ENCODE data around the gene ACTRT2. TPM values are rescaled to one million over a fixed set of nuclear protein-coding genes. Genes with fewer than 3 reads are reported as not detected.

Gene ACTRT2
- total and polyA plus RNA-seq, 12 donors: not detected

- DNase-seq: no peak
- H3K9me3 ChIP-seq (replicated peaks in 1 of 3): no peaks in the 10 kb centered on the region
- H3K4me3 ChIP-seq: no peak overlapping the region
- 71 to 85% (median 77%) methylated on average over 4 to 32 of the region's 32 CpGs for WGBS, 4 donors
- no peak for TF ChIP-seq POLR2A (IDR thresholded peaks at IDR 0.05)
- TF ChIP-seq CTCF (IDR thresholded peaks at IDR 0.05): no peak
- H3K4me1 ChIP-seq (replicated peaks in 1 of 2): no peaks in the 10 kb centered on the region
- H3K27ac ChIP-seq: no peak overlapping the region
- peaks cover 3% of the 10 kb centered on the region for H3K27me3 ChIP-seq
- H3K36me3 ChIP-seq (replicated peaks in 1 of 2): no peaks in the 10 kb centered on the region
- intact Hi-C loops (cut with DNase I): no loop called here
Observed at GRCh38 chr1:3003039-3003940, 18.0 kb upstream of the ACTRT2 start.

GRCh38 chr1:3003941-3004270 is 17.4 kb upstream of the ACTRT2 start:
- Histone ChIP-seq H3K36me3 (replicated peaks in 1 of 2) (no peaks in the 10 kb centered on the region), H3K27me3 (peaks cover 4% of the 10 kb centered on the region), H3K4me1 (replicated peaks in 1 of 2) (no peaks in the 10 kb centered on the region), H3K9me3 (replicated peaks in 1 of 3) (no peaks in the 10 kb centered on the region), H3K27ac (no peak overlapping the region), H3K4me3 (no peak overlapping the region)
- WGBS, 4 donors: 63 to 80% (median 70%) methylated on average over 9 to 10 of the region's 10 CpGs
- intact Hi-C loops (cut with DNase I): no loop called here
- DNase-seq: no peak
- TF ChIP-seq CTCF (IDR thresholded peaks at IDR 0.05): no peak
- no peak for TF ChIP-seq POLR2A (IDR thresholded peaks at IDR 0.05)

- Histone ChIP-seq H3K27me3 (peaks cover 9% of the 10 kb centered on the region), H3K9me3 (replicated peaks in 1 of 3) (no peaks in the 10 kb centered on the region), H3K27ac (no peak overlapping the region), H3K36me3 (replicated peaks in 1 of 2) (no peaks in the 10 kb centered on the region), H3K4me3 (no peak overlapping the region), H3K4me1 (replicated peaks in 1 of 2) (no peaks in the 10 kb centered on the region)
- 63 to 75% (median 74%) methylated on average over 13 to 20 of the region's 20 CpGs for WGBS, 4 donors
- intact Hi-C loops (cut with DNase I): no loop called here
- TF ChIP-seq POLR2A (IDR thresholded peaks at IDR 0.05) (no peak), CTCF (IDR thresholded peaks at IDR 0.05) (no peak)
- DNase-seq: no peak
Observed at GRCh38 chr1:3004285-3005205, 16.7 kb upstream of the ACTRT2 start.

GRCh38 chr1:3005771-3006170 is 15.5 kb upstream of the ACTRT2 start:
- H3K27me3 ChIP-seq: peaks cover 12% of the 10 kb centered on the region

More at GRCh38 chr1:3005771-3006170, 15.5 kb upstream of the ACTRT2 start:
- Histone ChIP-seq H3K9me3 (replicated peaks in 1 of 3) (no peaks in the 10 kb centered on the region), H3K4me3 (no peak overlapping the region), H3K36me3 (replicated peaks in 1 of 2) (no peaks in the 10 kb centered on the region), H3K4me1 (replicated peaks in 1 of 2) (no peaks in the 10 kb centered on the region), H3K27ac (no peak overlapping the region)
- no peak for DNase-seq
- TF ChIP-seq CTCF (IDR thresholded peaks at IDR 0.05) (no peak), POLR2A (IDR thresholded peaks at IDR 0.05) (no peak)
- 52 to 70% (median 59%) methylated on average over 8 of the region's 8 CpGs for WGBS, 4 donors
- intact Hi-C loops (cut with DNase I): no loop called here

Measured in adrenal gland (tissue), 12 donors.